ENCODE results near the gene NOM1.
A peak's percentile ranks its signal among the peaks of the same experiment; 100 is the strongest.

Gene NOM1

GRCh38 chr7:156999958-157000726 is 50.6 kb downstream of the NOM1 start:
- no peak for DNase-seq (ENCODE audit: low read depth)
- H3K4me3 ChIP-seq (ENCODE audit: low read length): no peak overlapping the region; the same call in 1 of the 2 replicates
- no peak for TF ChIP-seq CTCF (conservative IDR thresholded peaks at IDR 0.05; ENCODE audit: low read length)

GRCh38 chr7:157000741-157001653 is 51.5 kb downstream of the NOM1 start:
- H3K4me3 ChIP-seq (ENCODE audit: low read length): peak overlapping the region; percentile 10
- DNase-seq (ENCODE audit: low read depth): no peak
- no peak for TF ChIP-seq CTCF (conservative IDR thresholded peaks at IDR 0.05; ENCODE audit: low read length)

GRCh38 chr7:157001920-157002818 is 52.7 kb downstream of the NOM1 start:
- no peak for TF ChIP-seq CTCF (conservative IDR thresholded peaks at IDR 0.05; ENCODE audit: low read length)
- H3K4me3 ChIP-seq (ENCODE audit: low read length): no peak overlapping the region
- DNase-seq (ENCODE audit: low read depth): no peak

GRCh38 chr7:157002819-157003421 is 53.4 kb downstream of the NOM1 start:
- no peak for DNase-seq (ENCODE audit: low read depth)
- TF ChIP-seq CTCF (conservative IDR thresholded peaks at IDR 0.05; ENCODE audit: low read length): no peak
- no peak overlapping the region for H3K4me3 ChIP-seq (ENCODE audit: low read length)

- no peak for TF ChIP-seq CTCF (conservative IDR thresholded peaks at IDR 0.05; ENCODE audit: low read length)
- no peak overlapping the region for H3K4me3 ChIP-seq (ENCODE audit: low read length)
- DNase-seq (ENCODE audit: low read depth): no peak
Observed at GRCh38 chr7:157003445-157003755, 53.9 kb downstream of the NOM1 start.

GRCh38 chr7:157003756-157004520 is 54.4 kb downstream of the NOM1 start:
- no peak for TF ChIP-seq CTCF (conservative IDR thresholded peaks at IDR 0.05; ENCODE audit: low read length)
- peak; percentile 50 for DNase-seq (ENCODE audit: low read depth)
- H3K4me3 ChIP-seq (ENCODE audit: low read length): no peak overlapping the region

All from AG10803 (cell line).